Measurements from ENCODE around the gene UBXN1. TPM values are rescaled to one million over a fixed set of nuclear protein-coding genes. Genes with fewer than 3 reads are reported as not detected.

Gene UBXN1
- total RNA-seq, 1 experiment from 2014 or later, result 135 TPM

DNA sequence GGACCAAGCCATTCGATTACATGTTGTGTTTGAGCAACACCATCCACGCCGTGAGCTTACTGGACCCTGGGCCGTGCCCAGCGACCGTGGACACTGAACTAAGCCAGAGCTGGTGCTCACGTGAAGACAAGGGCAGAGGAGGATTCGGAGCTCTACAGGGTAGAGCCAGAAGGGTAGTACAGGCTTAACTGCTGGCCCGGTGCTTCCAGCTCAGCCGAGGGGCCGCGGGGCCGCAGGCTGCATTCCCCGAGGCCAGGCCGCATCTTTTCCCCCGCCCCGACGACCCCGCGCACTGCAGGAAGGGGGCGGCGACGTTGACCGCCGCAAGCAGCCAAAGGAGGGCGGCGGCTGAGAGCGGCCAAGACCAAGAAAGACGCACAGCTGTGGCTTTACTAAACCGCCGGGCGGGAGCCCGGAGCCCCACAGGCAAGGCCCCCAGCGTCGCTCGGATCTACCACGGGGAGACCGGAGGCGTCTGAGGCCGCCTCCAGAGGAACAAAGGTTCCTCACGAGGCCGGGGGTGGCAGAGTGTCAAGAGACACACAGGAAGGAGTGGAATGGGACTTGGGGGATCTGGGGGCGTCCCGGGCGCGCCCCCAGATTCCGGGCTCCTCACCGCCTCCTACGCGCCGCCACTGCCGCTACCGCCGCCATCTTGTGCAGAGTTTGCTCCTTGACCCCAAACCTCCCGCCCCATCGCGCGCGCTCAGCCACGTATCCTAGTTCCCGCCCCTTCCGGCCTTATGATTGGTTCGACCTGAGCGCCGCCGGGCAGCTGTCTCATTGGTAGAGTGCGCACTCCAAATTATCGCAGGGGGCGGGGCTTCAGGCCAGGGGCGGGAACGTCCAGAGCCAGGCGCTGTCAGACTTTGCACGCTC is 32.7 kb downstream of the UBXN1 start, which contains the start of gene GANAB:
TSS of gene GANAB (minus strand) at position 668 of the 879 bp plus-strand sequence. CDS start at position 654, 14 bp downstream.
- peak within 1 kb of the TSS; percentile 99 for H3K4me3 Mint-ChIP-seq
- no peaks in the 10 kb centered on the region for H3K27me3 Mint-ChIP-seq (ENCODE audit: low read depth)
- H3K9me3 Mint-ChIP-seq, result no peaks in the 10 kb centered on the region
- ChIA-PET CTCF (interaction anchor here (0.6 to 2.2 kb wide), 11 partner anchors 9 to 222 kb away, joined by 3 to 7 read pairs (median 3); partner anchors contain the start of genes BSCL2, C11orf98, CSKMT and GNG3), POLR2A (interaction anchor here (0.6 to 6.3 kb wide), 9 partner anchors 19 to 270 kb away, joined by 3 to 42 read pairs (median 5); partner anchors contain the start of genes B3GAT3, C11orf98, CSKMT and EEF1G)
- ATAC-seq, result peak; percentile 98
- H3K36me3 Mint-ChIP-seq, result peaks cover 36% of the 10 kb centered on the region
- H3K27ac Mint-ChIP-seq, result peak within 1 kb of the TSS; percentile 96
- peaks cover 10% of the 10 kb centered on the region for H3K4me1 Mint-ChIP-seq
- DNase-seq (ENCODE audit: low spot score), result peak; percentile 99
- TF ChIP-seq, protein P1, sequence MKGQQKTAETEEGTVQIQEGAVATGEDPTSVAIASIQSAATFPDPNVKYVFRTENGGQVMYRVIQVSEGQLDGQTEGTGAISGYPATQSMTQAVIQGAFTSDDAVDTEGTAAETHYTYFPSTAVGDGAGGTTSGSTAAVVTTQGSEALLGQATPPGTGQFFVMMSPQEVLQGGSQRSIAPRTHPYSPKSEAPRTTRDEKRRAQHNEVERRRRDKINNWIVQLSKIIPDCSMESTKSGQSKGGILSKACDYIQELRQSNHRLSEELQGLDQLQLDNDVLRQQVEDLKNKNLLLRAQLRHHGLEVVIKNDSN (CRISPR knock-in tag; IDR thresholded peaks at IDR 0.05), result 0 out of 2 replicates have a peak, but pooled peaks have one; percentile 31
- TF ChIP-seq, protein P2, sequence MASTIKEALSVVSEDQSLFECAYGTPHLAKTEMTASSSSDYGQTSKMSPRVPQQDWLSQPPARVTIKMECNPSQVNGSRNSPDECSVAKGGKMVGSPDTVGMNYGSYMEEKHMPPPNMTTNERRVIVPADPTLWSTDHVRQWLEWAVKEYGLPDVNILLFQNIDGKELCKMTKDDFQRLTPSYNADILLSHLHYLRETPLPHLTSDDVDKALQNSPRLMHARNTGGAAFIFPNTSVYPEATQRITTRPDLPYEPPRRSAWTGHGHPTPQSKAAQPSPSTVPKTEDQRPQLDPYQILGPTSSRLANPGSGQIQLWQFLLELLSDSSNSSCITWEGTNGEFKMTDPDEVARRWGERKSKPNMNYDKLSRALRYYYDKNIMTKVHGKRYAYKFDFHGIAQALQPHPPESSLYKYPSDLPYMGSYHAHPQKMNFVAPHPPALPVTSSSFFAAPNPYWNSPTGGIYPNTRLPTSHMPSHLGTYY (CRISPR knock-in tag; IDR thresholded peaks at IDR 0.05), result no peak
- TF ChIP-seq, protein P3, sequence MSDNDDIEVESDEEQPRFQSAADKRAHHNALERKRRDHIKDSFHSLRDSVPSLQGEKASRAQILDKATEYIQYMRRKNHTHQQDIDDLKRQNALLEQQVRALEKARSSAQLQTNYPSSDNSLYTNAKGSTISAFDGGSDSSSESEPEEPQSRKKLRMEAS (CRISPR knock-in tag; IDR thresholded peaks at IDR 0.05), result no peak
- TF ChIP-seq ATF1 (CRISPR knock-in tag; IDR thresholded peaks at IDR 0.05) (no peak), GTF2I (CRISPR knock-in tag; conservative IDR thresholded peaks at IDR 0.05) (no peak), MYBL2 (CRISPR knock-in tag; IDR thresholded peaks at IDR 0.05) (peak; percentile 41; the same call in 1 of the 2 replicates), NR2C2 (CRISPR knock-in tag; IDR thresholded peaks at IDR 0.05) (peak; percentile 68; the same call in 1 of the 2 replicates), CBFB (CRISPR knock-in tag; IDR thresholded peaks at IDR 0.05; ENCODE audit: low read depth) (no peak), NR1H2 (CRISPR knock-in tag; IDR thresholded peaks at IDR 0.05) (no peak), TCF7 (CRISPR knock-in tag; IDR thresholded peaks at IDR 0.05; ENCODE audit: low read depth) (no peak), NFE2L1 (CRISPR knock-in tag; IDR thresholded peaks at IDR 0.05) (no peak), FOXP1 (CRISPR knock-in tag; IDR thresholded peaks at IDR 0.05; ENCODE audit: borderline replicate concordance) (no peak), GABPB1 (CRISPR knock-in tag; IDR thresholded peaks at IDR 0.05) (0 out of 2 replicates have a peak, but pooled peaks have one; percentile 34), SMAD4 (CRISPR knock-in tag; IDR thresholded peaks at IDR 0.05) (no peak), TP53 (CRISPR knock-in tag; IDR thresholded peaks at IDR 0.05) (0 out of 2 replicates have a peak, but pooled peaks have one; percentile 31)
- TF ChIP-seq, protein P4, sequence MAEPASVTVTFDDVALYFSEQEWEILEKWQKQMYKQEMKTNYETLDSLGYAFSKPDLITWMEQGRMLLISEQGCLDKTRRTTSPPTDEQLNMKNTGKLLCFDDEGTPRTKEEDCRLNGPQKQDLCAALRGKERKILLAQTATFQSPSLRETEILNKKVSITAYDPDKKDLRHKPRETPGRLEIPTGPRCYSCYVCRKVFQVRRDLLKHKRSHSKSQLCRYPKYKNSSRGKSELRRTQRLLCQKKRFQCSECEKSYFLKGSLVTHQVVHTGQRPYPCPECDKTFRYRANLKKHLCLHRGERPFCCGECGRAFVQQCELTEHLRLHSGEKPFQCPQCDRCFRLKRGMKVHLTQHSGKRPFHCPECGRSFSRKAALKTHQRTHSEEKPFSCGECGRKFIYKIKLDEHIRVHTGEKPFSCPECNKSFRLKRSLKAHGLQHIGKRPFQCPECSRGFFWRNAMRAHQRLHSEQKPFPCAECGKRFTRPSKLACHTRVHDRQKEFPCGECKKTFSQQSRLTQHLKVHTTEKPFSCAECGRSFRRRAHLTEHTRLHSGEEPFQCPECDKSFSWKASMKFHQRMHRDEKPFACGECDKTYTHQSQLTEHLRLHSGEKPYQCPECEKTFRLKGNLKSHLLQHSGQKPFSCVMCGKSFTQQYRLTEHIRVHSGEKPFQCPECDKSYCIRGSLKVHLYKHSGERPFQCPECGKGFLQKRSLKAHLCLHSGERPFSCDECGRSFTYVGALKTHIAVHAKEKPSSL (CRISPR knock-in tag; conservative IDR thresholded peaks at IDR 0.05), result no peak
- TF ChIP-seq, protein P5, sequence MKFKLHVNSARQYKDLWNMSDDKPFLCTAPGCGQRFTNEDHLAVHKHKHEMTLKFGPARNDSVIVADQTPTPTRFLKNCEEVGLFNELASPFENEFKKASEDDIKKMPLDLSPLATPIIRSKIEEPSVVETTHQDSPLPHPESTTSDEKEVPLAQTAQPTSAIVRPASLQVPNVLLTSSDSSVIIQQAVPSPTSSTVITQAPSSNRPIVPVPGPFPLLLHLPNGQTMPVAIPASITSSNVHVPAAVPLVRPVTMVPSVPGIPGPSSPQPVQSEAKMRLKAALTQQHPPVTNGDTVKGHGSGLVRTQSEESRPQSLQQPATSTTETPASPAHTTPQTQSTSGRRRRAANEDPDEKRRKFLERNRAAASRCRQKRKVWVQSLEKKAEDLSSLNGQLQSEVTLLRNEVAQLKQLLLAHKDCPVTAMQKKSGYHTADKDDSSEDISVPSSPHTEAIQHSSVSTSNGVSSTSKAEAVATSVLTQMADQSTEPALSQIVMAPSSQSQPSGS (CRISPR knock-in tag; IDR thresholded peaks at IDR 0.05; ENCODE audit: borderline replicate concordance, low read depth), result no peak
- TF ChIP-seq, protein P6, sequence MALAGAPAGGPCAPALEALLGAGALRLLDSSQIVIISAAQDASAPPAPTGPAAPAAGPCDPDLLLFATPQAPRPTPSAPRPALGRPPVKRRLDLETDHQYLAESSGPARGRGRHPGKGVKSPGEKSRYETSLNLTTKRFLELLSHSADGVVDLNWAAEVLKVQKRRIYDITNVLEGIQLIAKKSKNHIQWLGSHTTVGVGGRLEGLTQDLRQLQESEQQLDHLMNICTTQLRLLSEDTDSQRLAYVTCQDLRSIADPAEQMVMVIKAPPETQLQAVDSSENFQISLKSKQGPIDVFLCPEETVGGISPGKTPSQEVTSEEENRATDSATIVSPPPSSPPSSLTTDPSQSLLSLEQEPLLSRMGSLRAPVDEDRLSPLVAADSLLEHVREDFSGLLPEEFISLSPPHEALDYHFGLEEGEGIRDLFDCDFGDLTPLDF (CRISPR knock-in tag; IDR thresholded peaks at IDR 0.05), result 0 out of 2 replicates have a peak, but pooled peaks have one; percentile 29
- TF ChIP-seq, protein P7, sequence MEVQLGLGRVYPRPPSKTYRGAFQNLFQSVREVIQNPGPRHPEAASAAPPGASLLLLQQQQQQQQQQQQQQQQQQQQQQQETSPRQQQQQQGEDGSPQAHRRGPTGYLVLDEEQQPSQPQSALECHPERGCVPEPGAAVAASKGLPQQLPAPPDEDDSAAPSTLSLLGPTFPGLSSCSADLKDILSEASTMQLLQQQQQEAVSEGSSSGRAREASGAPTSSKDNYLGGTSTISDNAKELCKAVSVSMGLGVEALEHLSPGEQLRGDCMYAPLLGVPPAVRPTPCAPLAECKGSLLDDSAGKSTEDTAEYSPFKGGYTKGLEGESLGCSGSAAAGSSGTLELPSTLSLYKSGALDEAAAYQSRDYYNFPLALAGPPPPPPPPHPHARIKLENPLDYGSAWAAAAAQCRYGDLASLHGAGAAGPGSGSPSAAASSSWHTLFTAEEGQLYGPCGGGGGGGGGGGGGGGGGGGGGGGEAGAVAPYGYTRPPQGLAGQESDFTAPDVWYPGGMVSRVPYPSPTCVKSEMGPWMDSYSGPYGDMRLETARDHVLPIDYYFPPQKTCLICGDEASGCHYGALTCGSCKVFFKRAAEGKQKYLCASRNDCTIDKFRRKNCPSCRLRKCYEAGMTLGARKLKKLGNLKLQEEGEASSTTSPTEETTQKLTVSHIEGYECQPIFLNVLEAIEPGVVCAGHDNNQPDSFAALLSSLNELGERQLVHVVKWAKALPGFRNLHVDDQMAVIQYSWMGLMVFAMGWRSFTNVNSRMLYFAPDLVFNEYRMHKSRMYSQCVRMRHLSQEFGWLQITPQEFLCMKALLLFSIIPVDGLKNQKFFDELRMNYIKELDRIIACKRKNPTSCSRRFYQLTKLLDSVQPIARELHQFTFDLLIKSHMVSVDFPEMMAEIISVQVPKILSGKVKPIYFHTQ (CRISPR knock-in tag; IDR thresholded peaks at IDR 0.05), result no peak
- TF ChIP-seq, protein P8, sequence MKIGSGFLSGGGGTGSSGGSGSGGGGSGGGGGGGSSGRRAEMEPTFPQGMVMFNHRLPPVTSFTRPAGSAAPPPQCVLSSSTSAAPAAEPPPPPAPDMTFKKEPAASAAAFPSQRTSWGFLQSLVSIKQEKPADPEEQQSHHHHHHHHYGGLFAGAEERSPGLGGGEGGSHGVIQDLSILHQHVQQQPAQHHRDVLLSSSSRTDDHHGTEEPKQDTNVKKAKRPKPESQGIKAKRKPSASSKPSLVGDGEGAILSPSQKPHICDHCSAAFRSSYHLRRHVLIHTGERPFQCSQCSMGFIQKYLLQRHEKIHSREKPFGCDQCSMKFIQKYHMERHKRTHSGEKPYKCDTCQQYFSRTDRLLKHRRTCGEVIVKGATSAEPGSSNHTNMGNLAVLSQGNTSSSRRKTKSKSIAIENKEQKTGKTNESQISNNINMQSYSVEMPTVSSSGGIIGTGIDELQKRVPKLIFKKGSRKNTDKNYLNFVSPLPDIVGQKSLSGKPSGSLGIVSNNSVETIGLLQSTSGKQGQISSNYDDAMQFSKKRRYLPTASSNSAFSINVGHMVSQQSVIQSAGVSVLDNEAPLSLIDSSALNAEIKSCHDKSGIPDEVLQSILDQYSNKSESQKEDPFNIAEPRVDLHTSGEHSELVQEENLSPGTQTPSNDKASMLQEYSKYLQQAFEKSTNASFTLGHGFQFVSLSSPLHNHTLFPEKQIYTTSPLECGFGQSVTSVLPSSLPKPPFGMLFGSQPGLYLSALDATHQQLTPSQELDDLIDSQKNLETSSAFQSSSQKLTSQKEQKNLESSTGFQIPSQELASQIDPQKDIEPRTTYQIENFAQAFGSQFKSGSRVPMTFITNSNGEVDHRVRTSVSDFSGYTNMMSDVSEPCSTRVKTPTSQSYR (CRISPR knock-in tag; IDR thresholded peaks at IDR 0.05), result no peak
